GM15510 (cell line): ENCODE measurements around the gene IRGQ.

Experiments
- POLR2A ChIP-seq: IDR thresholded peaks from 3 replicates; pipeline ENCODE4 v1.6.1; 2011; ENCODE audit warnings: borderline replicate concordance; ENCODE audit not compliant: insufficient read length; ENCODE audit errors: extremely low read depth

IRGQ gene

DNA sequence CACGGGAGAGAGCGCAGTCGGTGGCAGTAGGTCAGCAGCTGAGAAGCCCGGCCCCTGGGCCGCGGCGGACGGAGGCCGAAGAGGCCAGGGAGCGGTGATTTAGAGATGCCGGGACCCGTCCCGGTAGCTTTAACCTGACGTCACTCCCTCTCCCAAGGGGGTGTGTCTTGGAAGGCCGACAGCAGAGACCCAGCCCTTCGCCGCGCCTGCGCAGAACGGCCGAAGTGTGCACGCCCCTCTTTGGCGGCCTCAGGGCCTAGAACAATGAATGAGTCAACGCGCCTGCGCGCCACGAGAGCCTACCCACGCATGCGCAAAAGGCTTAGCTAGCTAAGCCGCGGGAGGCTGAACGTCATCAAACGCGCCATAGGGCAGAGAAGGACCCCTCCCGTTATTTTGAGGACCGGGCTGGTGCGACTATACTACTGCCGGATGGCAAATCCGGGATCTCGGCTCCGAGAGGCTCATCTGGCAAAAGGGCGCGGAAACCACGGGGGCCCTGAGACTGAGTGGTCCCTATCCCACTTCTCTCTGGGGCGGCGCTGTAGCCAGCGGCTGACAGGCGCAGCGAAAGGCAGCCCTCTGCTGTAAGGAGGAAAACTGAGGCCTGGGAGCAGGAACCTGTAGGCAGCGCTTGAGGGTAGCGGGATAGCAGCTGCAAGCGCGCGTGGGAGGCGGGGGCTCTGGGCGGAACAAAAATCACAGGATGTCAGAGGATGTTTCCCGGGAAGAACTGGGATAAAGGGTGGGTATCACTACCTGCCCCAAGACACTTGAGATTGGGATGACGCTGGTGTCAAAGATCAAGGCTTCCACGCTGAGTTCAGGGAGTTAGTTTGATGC, at the start of gene IRGQ, which contains the start of gene ZNF576:
Gene IRGQ (minus strand): TSS at position 136 of the 843 bp plus-strand sequence. CDS start 796 bp downstream, outside the sequence.
Gene ZNF576 (plus strand): TSS at position 597 of the 843 bp plus-strand sequence. CDS start 514 bp downstream, outside the sequence.
- TF ChIP-seq POLR2A: peak; percentile 66

GRCh38 chr19:43644181-43644580, 48.2 kb upstream of the IRGQ start:
- TF ChIP-seq POLR2A: no peak

- no peak for TF ChIP-seq POLR2A
Observed at GRCh38 chr19:43643326-43643725, 47.4 kb upstream of the IRGQ start.

DNA sequence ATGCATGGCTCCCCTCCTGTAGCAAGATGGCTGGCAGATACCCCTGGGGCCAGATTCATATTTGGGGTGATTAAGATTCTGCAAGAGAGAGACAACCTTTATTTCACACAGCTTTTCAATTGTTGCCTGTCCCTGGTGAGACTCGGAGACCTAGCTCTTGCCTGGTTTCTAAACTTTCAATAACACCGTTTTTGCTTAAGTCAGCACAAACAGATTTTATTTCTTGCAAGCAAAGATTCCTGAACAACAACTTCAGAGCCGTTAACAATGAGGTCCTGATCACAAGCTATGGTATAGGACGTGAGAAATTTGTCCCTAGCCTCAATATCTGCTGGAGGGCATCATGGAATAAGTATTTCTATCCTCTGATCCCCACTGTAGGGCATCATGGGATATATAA, 46.6 kb upstream of the IRGQ start:
- TF ChIP-seq POLR2A: no peak

- TF ChIP-seq POLR2A: no peak
Observed at GRCh38 chr19:43641333-43641732, 45.4 kb upstream of the IRGQ start.

GRCh38 chr19:43640424-43640757, 44.5 kb upstream of the IRGQ start:
- TF ChIP-seq POLR2A: no peak

DNA sequence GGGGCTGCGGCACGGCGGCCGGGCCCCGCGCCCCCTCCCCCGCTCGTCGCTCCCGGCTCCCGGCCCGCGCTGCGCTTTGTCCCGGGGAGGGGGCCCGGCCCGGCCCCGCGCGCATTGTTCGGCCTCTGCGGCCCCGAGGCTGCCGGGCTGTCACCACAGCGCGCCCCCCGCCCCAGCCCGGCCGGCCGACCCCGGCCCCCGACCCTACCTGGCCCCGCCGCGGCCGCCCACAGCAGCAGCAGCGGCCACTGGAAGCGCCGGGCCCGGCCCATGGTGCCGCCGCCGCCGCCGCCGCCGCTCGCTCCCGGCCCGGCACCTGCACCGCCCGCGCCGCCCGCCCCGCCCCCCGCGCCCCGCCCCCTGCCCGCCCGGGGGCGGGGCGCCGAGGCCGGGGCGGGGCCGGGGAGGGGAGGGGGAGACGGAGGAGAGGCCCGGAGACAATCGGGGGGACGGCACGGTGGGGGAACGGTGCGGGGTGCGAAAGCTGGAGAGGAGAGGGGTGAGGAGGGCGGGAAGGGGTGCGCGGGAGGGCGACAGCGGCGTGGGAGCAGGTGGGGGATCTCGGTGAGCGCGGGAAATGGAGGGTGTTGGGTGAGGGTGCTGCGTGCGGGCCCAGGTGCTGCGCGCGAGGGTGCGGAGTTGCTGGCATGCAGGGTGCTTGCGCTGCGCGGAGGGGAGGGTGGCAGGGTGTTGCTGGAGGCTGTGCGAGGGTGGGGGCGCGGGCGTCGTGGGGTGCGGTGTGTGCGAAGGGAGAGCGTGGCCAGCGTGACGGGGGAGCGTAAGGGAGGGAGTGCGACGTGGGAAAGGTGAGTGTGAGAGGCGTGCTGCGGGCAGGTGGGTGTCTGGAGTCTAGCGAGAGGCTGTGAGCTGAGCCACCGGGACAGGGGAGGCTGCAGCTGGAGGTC, 43.8 kb upstream of the IRGQ start, which contains the start of gene CADM4:
Gene CADM4 (minus strand): TSS at position 332 of the 905 bp plus-strand sequence. CDS start 60 bp downstream, at position 272.
- TF ChIP-seq POLR2A: no peak

- TF ChIP-seq POLR2A: no peak
Observed at GRCh38 chr19:43638995-43639518, 43.1 kb upstream of the IRGQ start.

- no peak for TF ChIP-seq POLR2A
Observed at GRCh38 chr19:43638214-43638994, 42.5 kb upstream of the IRGQ start.

DNA sequence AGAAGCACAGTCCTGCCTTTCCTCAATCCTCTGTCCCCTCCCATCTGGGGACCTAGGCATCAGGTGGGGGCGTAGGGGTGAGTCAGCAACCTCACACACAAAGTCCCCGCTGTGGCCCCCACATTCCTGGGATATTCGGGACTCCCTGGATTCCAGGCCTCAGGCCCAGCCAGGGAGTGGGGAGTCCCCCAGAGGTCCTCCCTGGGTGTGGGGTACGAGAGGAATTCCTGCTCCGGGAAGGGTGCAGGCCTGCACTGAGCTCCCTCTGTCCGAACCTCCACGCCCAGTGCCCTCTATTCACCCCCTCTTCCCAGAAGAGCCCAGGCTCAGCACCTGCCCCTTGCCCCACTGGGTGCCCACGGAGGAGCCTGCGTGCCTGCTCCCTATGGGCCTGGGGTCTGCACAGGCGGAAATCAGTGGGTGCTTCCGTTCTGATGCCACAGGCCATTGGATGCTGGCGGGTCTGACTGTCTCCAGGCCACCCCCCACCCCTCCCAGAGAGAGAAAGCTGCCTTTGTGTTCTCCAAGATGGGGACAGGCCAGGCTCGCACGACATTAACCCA, 40.3 kb upstream of the IRGQ start:
- TF ChIP-seq POLR2A: no peak

DNA sequence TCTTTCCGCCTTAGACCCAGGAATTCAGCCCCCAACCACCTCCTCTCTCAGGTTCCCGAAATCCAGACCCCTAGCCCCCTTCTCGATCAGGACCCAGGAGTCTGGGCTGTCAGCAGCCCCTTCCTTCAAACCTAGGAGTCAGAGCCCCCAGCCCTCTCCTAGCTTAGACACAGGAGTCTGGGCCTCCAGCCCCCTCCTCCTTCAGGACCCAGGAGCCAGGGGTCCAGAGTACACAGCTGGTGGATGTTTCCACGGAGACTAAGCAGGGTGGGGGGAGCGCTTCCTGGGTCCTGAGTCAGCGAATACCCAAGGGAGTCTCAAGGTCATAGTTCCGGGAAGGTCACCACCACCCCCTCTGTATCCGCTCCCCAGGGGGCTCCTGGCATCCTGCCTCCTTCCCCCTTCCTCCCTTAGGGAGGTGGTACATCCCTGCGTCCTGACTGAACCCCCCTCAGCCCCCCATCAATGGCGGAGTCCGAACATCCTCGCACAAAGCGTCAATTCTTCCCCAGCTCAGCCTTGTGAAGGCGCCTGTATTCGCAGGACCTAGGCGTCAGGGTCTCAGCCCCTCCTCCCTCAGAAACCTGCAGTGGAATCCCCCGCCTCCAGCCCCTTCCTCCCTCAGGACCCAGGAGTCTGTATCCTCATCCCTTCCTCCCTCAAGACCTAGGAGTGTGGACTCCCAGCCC, 39.1 kb upstream of the IRGQ start:
- TF ChIP-seq POLR2A: no peak

- no peak for TF ChIP-seq POLR2A
Observed at GRCh38 chr19:43634506-43634871, 38.6 kb upstream of the IRGQ start.

DNA sequence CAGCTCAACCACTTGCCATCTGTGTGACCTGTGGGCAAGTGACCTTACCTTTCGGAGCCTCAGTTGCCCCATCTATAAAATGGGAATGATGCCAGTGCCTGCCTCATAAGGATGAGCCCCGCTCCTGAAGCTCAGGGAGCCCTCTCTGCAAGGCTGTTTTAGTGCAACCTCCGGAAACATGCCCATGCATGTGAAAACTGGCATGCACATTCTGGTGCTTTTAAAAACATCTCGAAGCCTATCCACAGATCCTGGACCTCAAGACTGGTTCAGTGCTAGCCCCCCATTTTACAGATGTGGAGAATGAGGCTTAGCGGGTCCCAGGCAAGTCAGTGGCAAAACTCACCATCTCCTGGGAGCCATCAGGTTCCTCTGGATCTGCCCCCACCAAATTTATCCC, 38.1 kb upstream of the IRGQ start:
- TF ChIP-seq POLR2A: no peak
